Esophagus squamous epithelium (tissue), 5 donors: ENCODE measurements around the gene TAF4. TPM values are rescaled to one million over a fixed set of nuclear protein-coding genes. Genes with fewer than 3 reads are reported as not detected.
"Not testable (repeated sequence)": the region's sequence is repeated elsewhere in the genome, so short reads cannot be mapped to it uniquely, and the experiment has no call there.

Experiments used
- DNase-seq: peaks from one replicate; lab custom pipeline; 2025; lab: John Stamatoyannopoulos, UW
- H3K27ac ChIP-seq, 4 donors: fragments of 200-600 bp; sonication (generic); one replicate each; pipeline ENCODE4 v1.5.1; 2016 to 2019; ENCODE audit warnings: mild to moderate bottlenecking in 1 of 4
- H3K27me3 ChIP-seq, 4 donors: fragments of 200-600 bp; sonication (generic); 1 replicate in 3 of 4; 2 replicates in 1 of 4; pipeline versions ENCODE4 v1.5.1 to v1.6.0; 2017 to 2021; ENCODE audit warnings: antibody characterized with exemption in 1 of 4
- H3K36me3 ChIP-seq, 3 donors: fragments of 200-600 bp; sonication (generic); one replicate each; pipeline ENCODE4 v1.5.1; 2016 to 2019
- H3K4me1 ChIP-seq, 3 donors: fragments of 200-600 bp; sonication (generic); one replicate each; pipeline ENCODE4 v1.5.1; 2017 to 2019
- H3K4me3 ChIP-seq, 4 donors: fragments of 200-600 bp; sonication (generic); 1 replicate in 3 of 4; 2 replicates in 1 of 4; pipeline ENCODE4 v1.5.1; 2016 to 2019; ENCODE audit warnings: mild to moderate bottlenecking in 2 of 4, moderate library complexity in 1 of 4
- H3K9me3 ChIP-seq, 3 donors: fragments of 200-600 bp; sonication (generic); one replicate each; pipeline ENCODE4 v1.5.1; 2016 to 2019
- CTCF ChIP-seq, 6 experiments: fragments of 450-650 bp in 4 of 6; fragments of 200-600 bp in 2 of 6; sonication (generic) in 2 of 6; IDR thresholded peaks; one replicate each; pipeline ENCODE4 v1.5.1; 2016 to 2019; ENCODE audit warnings: antibody characterized with exemption in 6 of 6, mild to moderate bottlenecking in 4 of 6, moderate library complexity in 4 of 6
- POLR2A ChIP-seq, 4 donors: fragments of 450-650 bp; IDR thresholded peaks; one replicate each; pipeline ENCODE4 v1.6.1; 2017; ENCODE audit warnings: antibody characterized with exemption in 4 of 4, mild to moderate bottlenecking in 4 of 4, moderate library complexity in 3 of 4
- WGBS, 2 donors: methylation state at CpG; one replicate each; pipeline ENCODE4 v1.1.5; 2018; 5-methylcytosine and 5-hydroxymethylcytosine counted together
- intact Hi-C: fragments of 100-400 bp; cut with DNase I; formaldehyde crosslinking; loops from one replicate; pipeline ENCODE4 v1.15.0; 2022
- total RNA-seq, 4 donors: library from RNA; depleted of rRNA; stranded (reverse); fragments of >200 nt; gene quantifications; one replicate each; pipeline ENCODE4 v1.1.0, GENCODE V29; 2016
- donor health status: DM: yes; HTN: yes; CAD: no.

Gene TAF4
- total RNA-seq, 4 donors from 2014 or later = 4.9 to 16.5 (median 14.4) TPM

DNA sequence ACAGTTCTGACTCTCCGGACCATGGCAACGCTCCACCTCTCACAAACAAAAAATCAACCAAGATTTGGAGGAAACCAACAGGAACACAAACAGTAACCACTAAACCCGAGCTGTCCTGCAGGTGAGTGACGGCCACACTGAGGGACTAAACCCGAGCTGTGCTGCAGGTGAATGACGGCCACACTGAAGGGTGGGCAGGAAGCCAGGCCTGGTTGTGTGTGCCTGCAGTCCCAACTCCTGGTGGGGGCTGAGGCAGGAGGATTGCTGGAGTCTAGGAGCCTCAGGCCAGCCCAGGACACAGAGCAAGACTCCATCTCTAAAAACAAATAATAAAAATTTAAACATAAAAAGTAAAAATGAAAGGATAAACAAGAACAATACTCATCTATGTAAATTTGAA lies 80.6 kb downstream of the TAF4 start:
- intact Hi-C loops = no loop called here
- no peak for TF ChIP-seq POLR2A (IDR thresholded peaks at IDR 0.05)
- WGBS, 2 donors = 81 to 90% methylated on average over 4 to 5 of the region's 6 CpGs
- no peak for DNase-seq
- Histone ChIP-seq H3K9me3 (no peaks in the 10 kb centered on the region), H3K27ac (no peak overlapping the region), H3K4me1 (no peaks in the 10 kb centered on the region), H3K36me3 (peaks cover 0 to 81% (median 4%) of the 10 kb centered on the region in 3 donors), H3K27me3 (no peaks in the 10 kb centered on the region), H3K4me3 (no peak overlapping the region)

DNA sequence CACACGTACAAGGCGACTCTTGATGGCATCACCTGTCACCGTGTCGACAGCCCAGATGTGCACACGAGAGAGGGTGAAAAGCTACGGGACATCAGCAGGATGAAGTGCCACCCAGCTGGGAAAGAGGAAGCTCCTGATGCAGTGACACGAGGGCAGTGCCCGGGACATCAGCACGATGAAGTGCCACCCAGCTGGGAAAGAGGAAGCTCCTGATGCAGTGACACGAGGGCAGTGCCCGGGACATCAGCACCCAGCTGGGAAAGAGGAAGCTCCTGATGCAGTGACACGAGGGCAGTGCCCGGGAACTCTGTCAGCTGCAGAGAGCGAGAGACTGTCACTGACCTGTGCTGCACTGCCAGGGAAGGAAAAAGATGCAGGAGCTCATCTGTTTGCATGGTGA lies 81.2 kb downstream of the TAF4 start:
- not testable (repeated sequence) for H3K27ac ChIP-seq
- peaks cover 0 to 82% (median 4%) of the 10 kb centered on the region in 3 donors for H3K36me3 ChIP-seq
- WGBS, 2 donors = 86 to 94% methylated on average over 8 to 12 of the region's 14 CpGs

DNA sequence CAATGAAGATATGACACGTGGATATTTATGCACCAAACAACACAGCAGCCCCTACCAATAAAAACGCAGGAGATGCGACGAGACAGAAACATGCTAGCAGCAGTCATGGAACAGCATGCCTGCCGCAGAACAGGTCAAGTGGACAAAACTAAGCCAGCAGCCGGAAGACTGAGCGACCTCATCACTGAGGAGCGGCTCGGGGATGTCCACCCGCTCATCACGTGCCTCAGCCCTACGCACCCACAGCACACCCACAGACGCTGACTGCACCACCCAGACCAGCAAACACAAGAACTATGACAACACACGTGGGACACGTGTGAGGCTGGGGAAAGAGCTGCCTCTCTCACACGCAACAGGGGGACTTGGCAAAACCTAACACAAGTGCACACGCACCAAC lies 81.7 kb downstream of the TAF4 start:
- Histone ChIP-seq H3K27ac (no peak overlapping the region), H3K27me3 (no peaks in the 10 kb centered on the region), H3K36me3 (peaks cover 0 to 82% (median 4%) of the 10 kb centered on the region in 3 donors), H3K4me3 (no peak overlapping the region), H3K9me3 (no peaks in the 10 kb centered on the region), H3K4me1 (no peaks in the 10 kb centered on the region)
- WGBS, 2 donors = 76 to 86% methylated on average over 15 to 16 of the region's 17 CpGs
- TF ChIP-seq POLR2A (IDR thresholded peaks at IDR 0.05) (no peak), CTCF (IDR thresholded peaks at IDR 0.05) (no peak)
- intact Hi-C loops = no loop called here
- no peak for DNase-seq

More for the DNA sequence above, 81.2 kb downstream of the TAF4 start:
- intact Hi-C loops, DNase-seq, H3K27me3 ChIP-seq, H3K9me3 ChIP-seq, H3K4me3 ChIP-seq, H3K4me1 ChIP-seq: not testable (repeated sequence)

- Histone ChIP-seq H3K27me3 (no peaks in the 10 kb centered on the region), H3K27ac (no peak overlapping the region), H3K4me3 (no peak overlapping the region), H3K4me1 (no peaks in the 10 kb centered on the region), H3K36me3 (peaks cover 0 to 77% (median 4%) of the 10 kb centered on the region in 3 donors), H3K9me3 (no peaks in the 10 kb centered on the region)
- 86 to 95% methylated on average over 8 to 11 of the region's 11 CpGs for WGBS, 2 donors
- intact Hi-C loops = no loop called here
- no peak for DNase-seq
- TF ChIP-seq POLR2A (IDR thresholded peaks at IDR 0.05) = no peak
- no peak for TF ChIP-seq CTCF (IDR thresholded peaks at IDR 0.05)
Measured at GRCh38 chr20:61982951-61983315, 82.7 kb downstream of the TAF4 start.

DNA sequence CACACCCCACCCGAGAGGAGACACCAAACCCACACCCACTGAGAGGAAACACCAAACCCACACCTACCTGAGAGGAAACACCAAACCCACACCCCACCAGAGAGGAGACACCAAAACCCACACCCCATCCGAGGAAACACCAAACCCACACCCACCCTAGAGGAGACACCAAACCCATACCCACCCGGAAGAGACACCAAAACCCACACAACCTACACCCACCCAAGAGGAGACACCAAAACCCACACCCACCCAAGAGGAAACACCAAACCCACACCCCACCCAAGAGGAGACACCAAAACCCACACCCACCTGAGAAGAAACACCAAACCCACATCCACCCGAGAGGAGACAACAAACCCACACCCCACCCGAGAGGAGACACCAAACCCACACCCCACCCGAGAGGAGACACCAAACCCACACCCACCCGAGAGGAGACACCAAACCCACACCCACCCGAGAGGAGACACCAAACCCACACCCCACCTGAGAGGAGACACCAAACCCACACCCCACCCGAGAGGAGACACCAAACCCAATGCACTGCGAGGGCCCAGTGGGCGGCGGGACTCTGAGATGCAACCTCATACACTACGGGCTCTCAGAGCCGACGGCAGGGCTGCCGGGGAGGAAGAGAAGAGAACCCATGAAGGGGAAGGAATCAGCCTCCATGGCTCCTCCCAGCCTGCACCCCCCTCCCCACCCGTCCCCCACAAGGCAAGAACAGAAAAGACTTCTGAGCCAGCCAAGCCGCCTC lies 83.3 kb downstream of the TAF4 start:
- 74 to 80% methylated on average over 2 to 3 of the region's 18 CpGs for WGBS, 2 donors
- Histone ChIP-seq H3K9me3 (no peaks in the 10 kb centered on the region), H3K36me3 (peaks cover 0 to 76% (median 0%) of the 10 kb centered on the region in 3 donors), H3K4me1 (no peaks in the 10 kb centered on the region), H3K27ac (no peak overlapping the region), H3K4me3 (no peak overlapping the region), H3K27me3 (no peaks in the 10 kb centered on the region)
- DNase-seq = no peak
- TF ChIP-seq CTCF (IDR thresholded peaks at IDR 0.05) (no peak), POLR2A (IDR thresholded peaks at IDR 0.05) (no peak)
- intact Hi-C loops = no loop called here

GRCh38 chr20:61981691-61982090 lies 84.0 kb downstream of the TAF4 start:
- intact Hi-C loops, DNase-seq, H3K27me3 ChIP-seq, H3K9me3 ChIP-seq, H3K4me3 ChIP-seq, H3K4me1 ChIP-seq, H3K27ac ChIP-seq: not testable (repeated sequence)
- WGBS, 2 donors = 51 to 73% methylated on average over 6 to 8 of the region's 11 CpGs
- peaks cover 0 to 76% (median 0%) of the 10 kb centered on the region in 3 donors for H3K36me3 ChIP-seq
